GM23338 (cell line): Measurements from ENCODE around the gene GFOD1. TPM values are rescaled to one million over a fixed set of nuclear protein-coding genes. Genes with fewer than 3 reads are reported as not detected.

Source experiments
- ATAC-seq: fragments of 200-7000 bp; cut with Tn5 transposase; 3 replicates; pipeline ENCODE4 v1.9.1; 2020
- DNase-seq: peaks from one replicate; pipeline ENCODE4 v3.0.0-alpha.2; 2015; ENCODE audit warnings: low spot score
- H2AFZ ChIP-seq: fragments of 200-600 bp; sonication (generic); 2 replicates; pipeline ENCODE4 v1.8.0; 2016; ENCODE audit warnings: antibody characterized with exemption, mild to moderate bottlenecking, moderate library complexity
- H3F3A ChIP-seq: fragments of 200-600 bp; sonication (generic); replicated peaks from 2 replicates; pipeline ENCODE4 v1.8.0; 2017; ENCODE audit warnings: antibody characterized with exemption, mixed run types, low read depth
- H3K27ac ChIP-seq: fragments of 200-600 bp; sonication (generic); 2 replicates; pipeline ENCODE4 v1.6.1; 2016; ENCODE audit warnings: low read depth
- H3K27me3 ChIP-seq: fragments of 200-600 bp; sonication (generic); 2 replicates; pipeline ENCODE4 v1.8.0; 2016; ENCODE audit warnings: mild to moderate bottlenecking, mixed run types, moderate library complexity; ENCODE audit not compliant: insufficient read depth
- H3K36me3 ChIP-seq: fragments of 200-600 bp; sonication (generic); 2 replicates; pipeline ENCODE4 v1.8.0; 2016; ENCODE audit warnings: mild to moderate bottlenecking; ENCODE audit not compliant: insufficient read depth
- H3K4me1 ChIP-seq: fragments of 200-600 bp; sonication (generic); 2 replicates; pipeline ENCODE4 v1.8.0; 2016; ENCODE audit warnings: mild to moderate bottlenecking, moderate library complexity; ENCODE audit not compliant: insufficient read depth
- H3K4me2 ChIP-seq: fragments of 200-600 bp; sonication (generic); 2 replicates; pipeline ENCODE4 v1.7.1; 2017; ENCODE audit warnings: mixed run types
- H3K4me3 ChIP-seq: fragments of 200-600 bp; sonication (generic); 2 replicates; pipeline ENCODE4 v1.6.1; 2016; ENCODE audit warnings: mixed run types
- H3K79me2 ChIP-seq: fragments of 200-600 bp; sonication (generic); replicated peaks from 2 replicates; pipeline ENCODE4 v1.8.0; 2017; ENCODE audit warnings: mild to moderate bottlenecking; ENCODE audit not compliant: insufficient read depth
- H3K9me2 ChIP-seq: fragments of 200-600 bp; sonication (generic); 2 replicates; pipeline ENCODE4 v1.8.0; 2017; ENCODE audit not compliant: insufficient read depth
- H4K20me1 ChIP-seq: fragments of 200-600 bp; sonication (generic); replicated peaks from 2 replicates; pipeline ENCODE4 v1.8.0; 2017; ENCODE audit warnings: mild to moderate bottlenecking; ENCODE audit not compliant: insufficient read depth
- H3K27ac Mint-ChIP-seq: 2 replicates; pipeline ENCODE4 v1.8.0; 2020; ENCODE audit warnings: inconsistent platforms, mild to moderate bottlenecking, moderate library complexity, mixed read lengths
- H3K27me3 Mint-ChIP-seq: 3 replicates; pipeline ENCODE4 v1.8.0; 2022; ENCODE audit warnings: low read depth, mild to moderate bottlenecking, moderate library complexity, mixed read lengths, inconsistent platforms; ENCODE audit not compliant: insufficient read depth, poor library complexity
- H3K36me3 Mint-ChIP-seq: 3 replicates; pipeline ENCODE4 v1.8.0; 2021; ENCODE audit warnings: low read depth, mild to moderate bottlenecking, inconsistent platforms, moderate library complexity, mixed read lengths
- H3K4me1 Mint-ChIP-seq: 3 replicates; pipeline ENCODE4 v1.8.0; 2020; ENCODE audit warnings: mild to moderate bottlenecking, inconsistent platforms, mixed read lengths
- H3K4me3 Mint-ChIP-seq: 3 replicates; pipeline ENCODE4 v1.8.0; 2021; ENCODE audit warnings: moderate library complexity, mild to moderate bottlenecking, inconsistent platforms, mixed read lengths
- H3K9me3 Mint-ChIP-seq: 3 replicates; pipeline ENCODE4 v1.8.0; 2020; ENCODE audit warnings: moderate library complexity, mild to moderate bottlenecking, inconsistent platforms, mixed read lengths
- CREB1 ChIP-seq: fragments of 250-450 bp; sonication (Bioruptor Pico); IDR thresholded peaks from 2 replicates; pipeline ENCODE4 v1.5.0; 2020; ENCODE audit warnings: low read depth, mild to moderate bottlenecking, moderate library complexity
- CTCF ChIP-seq, 2 experiments: fragments of 200-600 bp in 1 of 2; sonication (generic) in 1 of 2; conservative IDR thresholded peaks; 2 replicates each; pipeline versions ENCODE4 v1.5.1 to v1.6.1; 2016 to 2017; ENCODE audit warnings: antibody characterized with exemption in 2 of 2, low read depth in 2 of 2, mild to moderate bottlenecking in 2 of 2, moderate library complexity in 1 of 2
- EZH2 ChIP-seq: fragments of 200-600 bp; sonication (generic); IDR thresholded peaks from one replicate; pipeline ENCODE4 v1.8.0; 2017; ENCODE audit warnings: antibody characterized with exemption, mild to moderate bottlenecking, low read depth; ENCODE audit not compliant: unreplicated experiment
- EZH2phosphoT487 ChIP-seq: fragments of 200-600 bp; sonication (generic); IDR thresholded peaks from one replicate; pipeline ENCODE4 v1.8.1; 2018; ENCODE audit warnings: antibody characterized with exemption; ENCODE audit not compliant: unreplicated experiment
- POLR2AphosphoS5 ChIP-seq: IDR thresholded peaks from 2 replicates; pipeline ENCODE4 v1.6.1; 2016; ENCODE audit warnings: antibody characterized with exemption, low read depth
- ZNF114 ChIP-seq: fragments of 250-450 bp; sonication (Bioruptor Pico); IDR thresholded peaks from 2 replicates; pipeline ENCODE4 v1.5.0; 2020; ENCODE audit warnings: mild to moderate bottlenecking, moderate library complexity
- ZNF462 ChIP-seq: fragments of 250-450 bp; sonication (Bioruptor Pico); IDR thresholded peaks from 2 replicates; pipeline ENCODE4 v1.5.0; 2020; ENCODE audit warnings: mild to moderate bottlenecking, moderate library complexity
- polyA plus RNA-seq: library from polyadenylated mRNA; unstranded; fragments of >200 nt; fragmentation: Nextera tagmentation; extraction: Ambion mirVana; gene quantifications from 2 replicates; pipeline ENCODE4 v1.2.1, GENCODE V29; 2016
- total RNA-seq: library from RNA; depleted of rRNA; stranded (reverse); fragments of >200 nt; shearing (Covaris generic); gene quantifications from 2 replicates; pipeline ENCODE4 v1.2.3, GENCODE V29; 2014
- TF ChIP-seq, protein P1 (sequence below): IDR thresholded peaks from 2 replicates; pipeline ENCODE4 v1.6.1; 2016; ENCODE audit warnings: antibody characterized with exemption

GFOD1 gene
- total and polyA plus RNA-seq, 2 experiments from 2014 or later: 4.9 to 12.8 TPM

DNA sequence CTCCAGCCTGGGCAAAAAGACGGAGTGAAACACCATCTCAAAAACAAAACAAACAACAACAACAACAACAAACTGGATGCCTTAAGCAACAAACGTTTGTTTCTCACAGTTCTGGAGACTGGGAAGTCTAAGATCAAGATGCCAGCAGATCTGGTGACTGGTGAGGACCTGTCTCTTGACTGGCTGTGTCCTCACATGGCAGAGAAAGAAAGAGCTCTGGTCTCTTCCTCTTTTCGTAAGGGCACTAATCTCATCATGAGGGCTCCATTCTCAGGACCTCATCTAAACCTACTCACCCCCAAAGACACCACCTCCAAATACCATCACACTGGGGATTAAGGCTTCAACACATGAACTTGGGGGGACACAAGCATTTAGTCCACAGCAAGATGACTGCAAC, 13.5 kb upstream of the GFOD1 start (continued):
- TF ChIP-seq ZNF462 (CRISPR knock-in tag) (no peak), EZH2 (no peak), EZH2phosphoT487 (no peak), CREB1 (no peak), POLR2AphosphoS5 (no peak)
- TF ChIP-seq, protein P1, sequence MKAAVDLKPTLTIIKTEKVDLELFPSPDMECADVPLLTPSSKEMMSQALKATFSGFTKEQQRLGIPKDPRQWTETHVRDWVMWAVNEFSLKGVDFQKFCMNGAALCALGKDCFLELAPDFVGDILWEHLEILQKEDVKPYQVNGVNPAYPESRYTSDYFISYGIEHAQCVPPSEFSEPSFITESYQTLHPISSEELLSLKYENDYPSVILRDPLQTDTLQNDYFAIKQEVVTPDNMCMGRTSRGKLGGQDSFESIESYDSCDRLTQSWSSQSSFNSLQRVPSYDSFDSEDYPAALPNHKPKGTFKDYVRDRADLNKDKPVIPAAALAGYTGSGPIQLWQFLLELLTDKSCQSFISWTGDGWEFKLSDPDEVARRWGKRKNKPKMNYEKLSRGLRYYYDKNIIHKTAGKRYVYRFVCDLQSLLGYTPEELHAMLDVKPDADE: no peak

GRCh38 chr6:13500264-13500663, 12.9 kb upstream of the GFOD1 start:
- H3K9me2 ChIP-seq: no peaks in the 10 kb centered on the region; the same call in 1 of the 2 replicates
- H3K4me3 Mint-ChIP-seq: no peak overlapping the region
- H3K27ac Mint-ChIP-seq: no peak overlapping the region
- no peaks in the 10 kb centered on the region; the same call in 2 of the 3 replicates for H3K36me3 Mint-ChIP-seq
- no peaks in the 10 kb centered on the region for H3K79me2 ChIP-seq
- H2AFZ ChIP-seq: no peak overlapping the region
- H3F3A ChIP-seq: peaks cover 4% of the 10 kb centered on the region; the same call in 1 of the 2 replicates
- H3K4me2 ChIP-seq: no peak overlapping the region
- H4K20me1 ChIP-seq: no peaks in the 10 kb centered on the region
- H3K4me1 ChIP-seq: peaks cover 15% of the 10 kb centered on the region
- peaks cover 16% of the 10 kb centered on the region for H3K4me1 Mint-ChIP-seq
- no peak overlapping the region for H3K4me3 ChIP-seq
- H3K27me3 ChIP-seq: no peaks in the 10 kb centered on the region
- H3K27me3 Mint-ChIP-seq: peaks cover 4% of the 10 kb centered on the region
- no peaks in the 10 kb centered on the region for H3K36me3 ChIP-seq
- no peak for DNase-seq
- no peak overlapping the region for H3K27ac ChIP-seq
- H3K9me3 Mint-ChIP-seq: peaks cover 2% of the 10 kb centered on the region; the same call in 1 of the 3 replicates
- ATAC-seq: no peak
- TF ChIP-seq ZNF114 (CRISPR knock-in tag) (no peak), CTCF (conservative IDR thresholded peaks at IDR 0.05; ENCODE audit: low read depth in 2 of 2) (no peak)
